SIG-M5 treated with dmso at 0.1 percent for 504 hours (cell line): Measurements from ENCODE around the gene EPS8L2.

Experiments used
- DNase-seq: peaks from one replicate; lab custom pipeline; 2025; ENCODE audit not compliant: unreplicated experiment; lab: John Stamatoyannopoulos, UW

Gene EPS8L2

DNA sequence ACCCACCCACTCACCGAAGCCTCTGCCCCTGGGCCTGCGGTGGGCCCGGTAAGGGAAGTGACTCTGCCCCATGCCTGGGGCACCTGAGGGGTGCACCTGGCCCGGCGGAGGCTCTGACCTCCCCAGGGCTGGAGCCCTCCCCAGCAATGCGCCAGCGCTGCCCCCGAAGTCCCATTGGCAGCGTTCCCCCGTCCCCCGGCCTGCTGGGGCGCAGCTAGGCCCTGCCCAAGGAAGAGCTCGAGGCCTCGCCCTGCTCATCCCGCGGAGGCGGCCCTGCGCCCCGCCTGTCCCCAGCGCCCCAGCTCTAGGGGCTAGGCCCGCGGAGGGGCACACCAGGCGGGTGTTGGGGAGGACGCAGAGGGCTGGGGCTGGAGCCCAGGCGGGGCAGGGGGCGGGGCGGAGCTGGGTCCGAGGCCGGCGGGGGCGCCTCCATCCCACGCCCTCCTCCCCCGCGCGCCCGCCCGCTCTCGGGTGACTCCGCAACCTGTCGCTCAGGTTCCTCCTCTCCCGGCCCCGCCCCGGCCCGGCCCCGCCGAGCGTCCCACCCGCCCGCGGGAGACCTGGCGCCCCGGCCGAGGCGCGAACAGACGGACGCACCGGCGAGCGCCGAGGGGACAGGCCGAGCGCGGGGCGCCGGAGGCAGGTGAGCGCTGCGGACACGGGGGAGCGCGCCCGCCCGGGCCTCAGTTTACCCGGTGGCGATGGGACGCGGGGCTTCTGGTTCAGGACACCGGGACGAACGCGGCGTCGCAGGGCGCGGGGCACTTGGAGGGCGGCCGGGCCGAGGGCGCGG, at the start of gene EPS8L2:
TSS of gene EPS8L2 (plus strand) at position 586 of the 793 bp plus-strand sequence. CDS start 3,177 bp downstream, outside the sequence.
- DNase-seq = no peak

DNA sequence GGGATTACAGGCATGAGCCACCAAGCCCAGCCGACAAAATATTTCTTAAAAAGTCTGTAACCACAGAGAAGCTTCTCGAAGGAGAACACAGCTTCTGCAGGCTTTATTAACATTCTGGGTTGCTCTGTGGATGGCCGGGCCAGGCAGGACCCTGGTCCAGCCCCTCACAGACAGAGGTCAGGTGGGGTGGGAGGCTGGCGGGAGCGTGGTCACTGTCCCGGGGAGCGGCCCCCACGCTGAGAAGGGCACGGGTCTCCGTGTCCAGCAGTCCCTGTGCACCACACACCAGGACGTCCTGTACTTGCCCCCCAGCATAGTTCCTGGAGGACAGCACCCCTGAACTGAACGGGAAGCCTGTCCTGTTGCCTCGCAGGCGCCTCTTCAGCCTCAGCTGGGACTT, 49.6 kb upstream of the EPS8L2 start:
- no peak for DNase-seq

DNA sequence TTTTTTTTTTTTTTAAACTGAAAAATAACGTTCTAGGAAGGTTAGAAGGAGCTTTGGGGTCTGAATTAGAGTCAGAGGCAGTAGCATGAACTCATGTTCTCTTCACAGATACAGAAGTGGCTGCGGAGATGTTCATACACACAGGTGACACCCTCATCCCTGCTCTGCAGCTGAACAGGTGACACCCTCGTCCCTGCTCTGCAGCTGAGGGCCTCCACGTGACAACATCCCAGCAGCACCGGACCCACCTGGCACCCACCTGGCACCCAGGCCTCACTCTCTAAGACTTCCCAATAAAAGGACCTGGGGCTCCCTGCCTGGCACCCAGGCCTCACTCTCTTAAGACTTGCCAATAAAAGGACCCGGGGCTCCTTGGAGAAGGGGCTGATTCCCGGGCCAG, 49.2 kb upstream of the EPS8L2 start:
- no peak for DNase-seq

DNA sequence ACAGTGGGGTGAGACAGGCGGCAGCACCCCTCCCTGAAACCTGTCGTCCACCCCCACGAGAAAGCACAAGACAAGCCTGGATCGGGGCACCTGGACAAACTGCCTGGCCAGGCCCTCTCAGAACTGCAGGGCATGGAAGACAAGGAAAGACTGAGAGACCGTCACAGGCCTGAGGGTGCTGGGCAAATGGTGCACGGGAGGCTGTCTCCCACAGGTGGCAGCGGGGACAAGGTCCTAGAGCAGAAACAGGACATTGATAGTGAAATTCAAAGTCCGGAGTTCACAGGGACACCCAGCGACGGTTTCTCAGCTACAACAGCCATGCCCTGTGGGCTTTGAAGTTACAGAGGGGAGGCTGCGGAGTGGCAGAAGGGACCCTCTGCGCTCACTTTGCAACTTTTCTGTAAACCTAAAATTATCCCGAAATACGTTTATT, 48.3 kb upstream of the EPS8L2 start:
- DNase-seq = no peak

- no peak for DNase-seq
These were observed 46.4 kb upstream of the EPS8L2 start for GRCh38 chr11:659532-660085.

GRCh38 chr11:660281-660680, 45.8 kb upstream of the EPS8L2 start:
- DNase-seq = no peak

- no peak for DNase-seq
These were observed 45.2 kb upstream of the EPS8L2 start for GRCh38 chr11:660681-661444.

GRCh38 chr11:662689-663274, 43.2 kb upstream of the EPS8L2 start:
- no peak for DNase-seq

- DNase-seq = no peak
These were observed 40.8 kb upstream of the EPS8L2 start for GRCh38 chr11:665062-665703.

- DNase-seq = no peak
These were observed 40.2 kb upstream of the EPS8L2 start for GRCh38 chr11:665704-666281.

- DNase-seq = no peak
These were observed 32.2 kb upstream of the EPS8L2 start for GRCh38 chr11:673866-674265.

GRCh38 chr11:674406-674805, 31.6 kb upstream of the EPS8L2 start:
- DNase-seq = no peak

DNA sequence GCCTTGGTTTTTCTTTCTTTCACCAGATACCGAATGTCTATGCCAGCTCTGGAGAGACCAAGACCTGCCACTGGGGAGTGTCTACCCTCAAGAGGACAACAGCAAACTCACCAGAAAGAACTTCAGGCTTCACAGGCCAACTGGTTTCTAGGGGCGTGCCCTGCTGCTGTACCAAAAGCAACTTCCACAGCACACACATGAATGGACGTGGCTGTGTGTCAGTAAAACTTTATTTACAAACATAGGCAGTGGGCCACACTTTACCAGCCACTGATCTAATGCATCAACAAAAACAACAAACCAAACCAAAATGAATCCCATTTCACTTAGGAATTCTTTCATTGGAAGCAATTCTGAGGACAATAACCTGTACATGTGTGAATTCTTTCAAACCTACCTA, 27.7 kb upstream of the EPS8L2 start:
- no peak for DNase-seq

GRCh38 chr11:679271-680207, 26.5 kb upstream of the EPS8L2 start:
- no peak for DNase-seq

DNA sequence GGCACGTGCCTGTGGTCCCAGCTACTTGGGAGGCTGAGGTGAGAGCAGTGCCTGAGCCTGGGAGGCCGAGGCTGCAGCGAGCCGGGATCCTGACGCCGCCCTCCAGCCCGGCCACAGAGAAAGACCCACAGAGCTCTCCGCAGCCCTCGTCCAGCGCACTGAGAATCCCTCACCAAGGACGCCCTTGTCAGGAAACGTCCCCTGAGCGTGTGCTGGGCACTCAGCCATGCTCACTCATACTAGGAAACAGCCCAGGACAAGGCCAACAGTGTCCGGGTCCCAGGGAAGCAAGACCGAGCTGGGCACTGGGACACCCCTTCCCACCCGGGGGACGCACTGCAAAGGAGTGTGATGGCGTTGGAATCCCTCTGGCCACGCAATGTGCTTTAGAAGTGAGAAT, 25.6 kb upstream of the EPS8L2 start:
- DNase-seq = no peak

- DNase-seq = no peak
These were observed 25.1 kb upstream of the EPS8L2 start for GRCh38 chr11:680970-681369.

DNA sequence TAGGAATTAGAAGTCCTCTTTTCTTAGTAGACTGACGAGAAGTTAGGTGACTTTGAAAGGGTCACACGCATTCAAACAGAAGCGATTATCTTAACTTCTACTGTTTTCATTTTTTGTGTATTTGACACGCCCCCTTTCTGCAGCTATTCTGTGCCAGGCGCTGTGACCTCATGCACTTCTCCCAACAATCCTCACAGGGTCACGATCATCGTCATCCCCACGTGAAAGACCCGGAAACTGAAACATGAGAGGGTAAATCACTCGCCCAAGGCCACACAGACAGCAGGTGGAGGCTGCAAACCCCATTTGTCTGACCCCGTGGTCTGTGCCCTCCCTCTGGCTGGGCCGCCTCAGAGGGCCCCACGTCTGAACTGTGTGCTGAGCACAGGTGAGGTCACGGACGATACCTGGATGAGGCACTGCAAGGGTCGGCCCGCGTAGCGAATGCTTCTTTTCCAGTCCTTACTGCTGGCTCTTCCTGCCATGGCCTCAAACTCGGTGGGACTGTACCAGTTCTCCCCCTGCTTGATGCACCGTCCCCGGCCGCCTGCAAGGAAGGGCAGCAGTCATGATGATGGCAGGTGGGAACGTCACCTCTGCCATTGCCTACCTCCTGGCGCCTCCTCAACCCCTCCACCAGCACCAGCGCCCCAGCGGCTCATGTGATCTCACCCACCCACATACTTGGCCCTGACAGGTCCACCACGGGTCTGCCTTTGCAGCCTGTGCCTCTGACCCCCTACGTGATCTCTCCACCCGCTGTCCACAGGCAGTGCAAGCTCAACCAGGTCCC, 19.4 kb upstream of the EPS8L2 start:
- no peak for DNase-seq

GRCh38 chr11:687751-688150, 18.3 kb upstream of the EPS8L2 start:
- DNase-seq = no peak

DNA sequence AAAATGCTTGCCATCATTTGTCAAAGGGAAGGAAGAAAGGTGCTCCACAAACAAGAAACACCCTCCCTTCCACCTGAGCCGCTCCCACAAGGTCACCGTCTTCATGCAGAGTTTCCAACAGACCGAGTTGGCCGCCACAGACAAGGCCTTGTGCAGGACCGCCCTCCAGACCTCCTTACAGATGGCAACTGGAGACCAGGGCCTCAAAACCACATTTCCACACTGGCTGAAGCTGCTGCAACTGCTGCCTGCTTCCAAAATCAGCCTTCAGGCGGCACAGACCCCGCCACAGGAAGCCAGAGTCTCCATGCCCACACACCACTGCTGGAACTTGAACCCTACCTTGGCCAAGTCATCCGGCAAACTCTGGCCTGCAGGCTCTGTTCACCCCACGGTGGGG, 17.4 kb upstream of the EPS8L2 start:
- DNase-seq = no peak
